Activated CD4-positive, CD25-positive, alpha-beta regulatory T cell treated with anti-CD3 and anti-CD28 coated beads, Interleukin-2, amount 50 U/mL, for 16 hours (primary cell): ENCODE data around the gene CAPN9.
"Not testable (repeated sequence)": the region's sequence is repeated elsewhere in the genome, so short reads cannot be mapped to it uniquely, and the experiment has no call there.

Source experiments
- DNase-seq: peaks from one replicate; pipeline ENCODE4 v3.0.0-alpha.2; 2020; ENCODE audit warnings: low read depth, low spot score

Gene CAPN9

DNA sequence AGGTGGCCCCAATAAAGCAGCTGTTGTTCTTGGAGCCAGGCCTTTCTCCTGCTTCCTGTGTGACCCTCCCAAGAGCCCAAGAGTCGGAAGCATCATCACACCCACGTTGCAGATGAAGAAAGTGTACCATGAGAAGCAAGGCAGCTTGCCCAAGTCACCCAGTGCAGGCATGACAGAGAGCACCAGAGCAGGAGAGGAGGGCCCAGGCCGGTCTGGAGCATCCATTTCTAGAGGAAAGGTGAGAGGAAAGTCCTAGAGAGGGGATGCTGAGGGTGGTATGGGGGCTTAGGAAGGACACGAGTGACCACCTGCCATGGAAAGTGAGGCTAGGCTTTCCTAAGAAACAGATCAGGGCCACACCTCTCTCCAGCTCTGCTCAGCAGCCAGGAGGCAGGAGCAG lies 74.2 kb downstream of the CAPN9 start:
- DNase-seq = no peak

DNA sequence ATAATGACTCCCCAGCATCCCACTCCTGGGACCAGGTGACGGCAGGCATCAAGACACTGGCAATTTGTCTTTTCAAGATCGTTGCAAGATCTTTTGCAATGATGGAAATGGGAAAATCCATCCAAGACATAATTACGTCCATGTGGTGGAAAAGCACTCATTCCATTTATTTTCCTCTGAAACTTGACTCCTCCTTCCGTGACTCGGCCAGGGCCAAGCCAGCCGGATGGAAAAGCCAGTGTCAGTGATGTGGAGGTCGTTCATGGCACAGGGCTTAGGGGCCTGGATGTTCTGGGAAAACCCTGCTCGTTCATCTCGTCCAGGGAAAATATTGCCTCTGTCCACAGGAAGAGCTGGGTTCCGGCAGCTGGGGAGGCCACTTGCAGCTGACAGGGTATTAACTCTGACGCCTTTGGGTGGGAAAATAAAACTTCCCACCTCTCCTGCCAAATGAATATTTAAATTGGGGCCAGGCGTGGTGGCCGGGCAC lies 74.9 kb downstream of the CAPN9 start:
- no peak for DNase-seq

DNA sequence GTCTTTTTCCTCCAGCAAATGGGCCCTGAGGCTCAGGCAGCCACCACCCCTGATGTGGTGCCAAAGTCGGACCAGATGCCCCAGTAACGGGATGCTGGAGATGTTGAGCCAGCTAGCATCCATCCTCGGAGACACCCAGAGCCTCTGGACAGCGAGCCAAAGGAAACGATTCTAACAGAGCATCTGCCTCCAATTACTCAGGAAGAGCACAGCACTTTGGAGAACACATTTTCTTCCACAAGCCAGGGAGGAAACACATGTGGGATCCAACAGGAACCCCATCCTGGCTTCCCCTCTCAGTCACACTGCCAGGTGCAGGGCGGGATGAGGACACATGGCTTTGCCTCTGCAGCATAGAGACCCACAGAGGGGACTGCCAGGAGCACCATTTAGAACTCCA lies 76.2 kb downstream of the CAPN9 start:
- DNase-seq = no peak

DNA sequence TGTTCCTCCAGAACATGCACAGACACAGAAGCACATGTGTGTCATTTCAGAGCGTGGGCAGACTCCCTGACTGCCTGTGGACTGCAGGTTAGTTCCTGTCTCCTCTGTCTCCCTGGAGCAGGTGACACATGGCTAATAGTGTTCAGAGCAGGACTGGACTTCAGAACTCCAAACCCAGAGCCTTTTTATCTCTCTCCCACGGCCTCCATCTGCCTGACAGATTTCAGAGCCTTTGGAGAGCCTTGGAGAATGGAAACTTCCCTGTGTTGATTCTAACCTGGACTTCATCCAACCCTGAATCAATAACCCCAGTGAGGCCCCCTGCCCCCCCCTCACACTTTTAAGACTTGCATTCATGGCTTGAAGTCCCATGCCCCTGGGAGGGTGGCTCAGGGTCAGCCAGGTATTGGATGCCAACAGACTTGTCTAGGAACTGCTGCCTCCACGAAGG lies 76.8 kb downstream of the CAPN9 start:
- DNase-seq = no peak

DNA sequence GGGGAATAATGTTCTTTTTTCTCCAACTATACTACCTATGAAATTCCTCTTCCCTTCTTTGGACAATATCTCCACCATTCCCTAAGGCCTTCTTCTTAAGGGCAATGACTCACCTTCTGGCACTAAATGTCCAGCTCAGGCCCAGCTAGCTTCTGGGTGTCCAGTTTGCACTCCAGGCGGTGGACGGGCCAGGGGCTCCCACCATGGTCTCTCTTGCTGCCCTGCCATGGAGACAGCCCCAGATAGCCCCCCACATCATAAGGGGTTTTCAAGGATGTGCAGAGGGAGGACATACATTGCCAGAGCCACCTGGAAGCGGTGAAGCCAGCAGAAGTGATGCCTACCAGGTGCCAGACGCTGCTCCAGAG lies 77.3 kb downstream of the CAPN9 start:
- DNase-seq = no peak

DNA sequence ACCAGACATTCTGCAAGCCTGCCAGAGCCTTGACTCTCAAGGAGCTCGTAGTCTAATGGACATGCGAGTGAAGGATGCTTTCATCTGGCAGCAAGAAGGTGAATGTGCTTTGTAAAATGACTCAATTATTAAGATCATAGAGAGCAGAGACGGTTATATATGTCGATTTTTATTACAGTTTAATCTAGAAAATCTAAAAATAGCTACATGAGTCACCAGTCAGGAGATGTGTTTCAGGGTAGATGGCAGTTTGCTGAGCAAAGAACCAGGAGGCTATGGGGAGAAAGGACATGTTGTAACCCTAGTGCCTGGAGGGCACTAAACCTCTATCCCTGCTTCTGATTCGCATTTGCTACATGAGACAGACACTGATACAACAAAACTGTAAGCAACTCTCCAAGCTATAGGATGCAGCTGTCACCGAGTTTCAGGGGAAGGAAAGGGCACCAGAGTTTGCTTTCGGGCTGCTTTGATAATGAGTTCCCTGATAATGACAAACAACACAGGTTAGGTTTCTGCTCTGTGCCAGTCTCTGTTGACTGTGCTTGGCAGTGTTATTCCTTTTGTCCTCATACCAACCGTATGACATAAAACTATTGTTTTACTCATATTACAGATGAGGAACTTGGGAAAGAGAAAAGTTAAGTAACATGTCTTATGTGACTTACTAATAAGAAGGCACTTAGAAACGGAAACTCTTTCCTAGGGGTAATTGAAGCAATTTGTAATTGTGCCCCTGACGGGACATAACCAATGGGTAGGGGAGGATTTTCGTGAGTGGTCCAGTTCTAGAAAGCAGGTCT lies 77.9 kb downstream of the CAPN9 start:
- no peak for DNase-seq

DNA sequence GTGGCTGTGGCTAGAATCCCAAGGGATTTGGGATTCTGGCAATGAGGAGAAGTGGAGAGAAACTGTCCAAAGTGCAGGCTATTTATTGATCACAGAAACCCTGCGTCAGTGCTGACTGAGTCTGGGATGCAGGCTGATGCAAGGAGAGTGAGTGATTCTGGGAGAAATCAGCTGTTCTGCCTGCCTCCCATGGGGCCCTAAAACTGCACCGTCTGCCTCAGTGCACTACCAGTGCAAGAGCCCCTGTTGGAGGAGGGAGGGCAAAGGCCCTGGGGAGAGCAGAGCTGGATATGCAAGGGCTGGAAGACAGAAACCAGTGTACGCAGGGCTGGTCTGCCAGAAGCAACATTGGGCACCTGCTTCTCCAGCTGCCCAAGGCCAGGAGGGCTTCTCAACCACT lies 78.6 kb downstream of the CAPN9 start:
- no peak for DNase-seq

DNA sequence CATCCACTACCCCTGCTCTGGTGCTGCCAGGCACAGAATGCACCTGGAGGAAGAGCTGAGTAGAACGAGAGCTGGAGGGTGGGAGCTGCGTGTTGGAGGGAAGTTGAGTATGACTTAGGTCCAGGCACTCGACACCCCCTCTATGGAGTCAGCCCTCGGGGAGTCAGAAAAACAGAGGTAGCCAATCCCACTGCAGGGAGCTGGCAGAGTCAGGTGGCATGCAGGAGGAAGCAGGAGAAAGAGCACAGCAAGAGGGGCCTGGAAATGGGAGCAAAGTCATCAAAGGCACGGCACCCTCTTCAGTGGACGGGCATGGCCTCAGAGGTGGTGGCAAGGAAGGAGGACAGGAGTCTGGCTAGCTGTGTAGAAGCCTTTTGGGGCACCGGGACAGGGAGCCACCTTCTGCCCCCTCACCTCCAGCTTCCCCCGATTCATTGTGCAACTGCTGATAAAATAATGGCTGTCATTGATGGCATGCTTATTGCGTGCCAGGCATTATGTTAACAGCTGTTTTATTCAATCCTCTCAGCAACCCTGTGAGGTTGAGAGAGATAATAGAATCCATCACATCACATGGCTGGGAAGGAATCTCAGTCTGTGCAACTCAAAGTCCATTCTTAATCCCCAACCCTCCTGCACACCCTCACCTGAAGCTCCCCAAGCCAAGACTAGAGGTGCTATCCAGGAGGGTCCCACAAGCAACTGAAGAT lies 79.1 kb downstream of the CAPN9 start:
- DNase-seq = no peak

DNA sequence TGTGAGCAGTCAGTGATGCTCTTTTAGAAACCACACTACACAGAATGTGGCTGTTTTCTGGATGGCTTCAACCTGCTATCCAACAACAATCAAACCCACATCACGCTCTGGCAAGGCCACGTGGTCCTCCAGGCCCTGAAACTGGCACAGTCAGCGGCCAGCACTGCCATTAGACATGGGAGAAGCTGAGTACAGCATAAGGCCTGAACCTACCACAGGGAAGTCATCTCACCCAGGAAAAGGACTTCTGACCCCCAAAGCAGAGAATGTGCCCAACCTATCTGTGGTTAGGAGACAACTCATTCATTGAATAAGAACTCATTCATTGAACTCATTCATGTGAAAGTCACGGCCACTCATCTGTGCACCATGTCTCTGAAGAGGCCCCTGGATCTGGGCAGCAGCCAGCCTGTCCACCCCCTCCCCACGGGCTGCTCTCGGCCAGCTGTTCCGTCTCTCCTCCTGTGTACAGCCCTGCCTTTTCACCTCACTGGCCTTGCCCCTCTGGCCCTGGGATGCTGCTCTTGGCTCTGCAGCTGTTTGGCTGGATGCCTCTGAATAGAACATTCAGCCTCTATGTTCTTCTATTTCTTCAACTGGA lies 80.0 kb downstream of the CAPN9 start:
- no peak for DNase-seq

DNA sequence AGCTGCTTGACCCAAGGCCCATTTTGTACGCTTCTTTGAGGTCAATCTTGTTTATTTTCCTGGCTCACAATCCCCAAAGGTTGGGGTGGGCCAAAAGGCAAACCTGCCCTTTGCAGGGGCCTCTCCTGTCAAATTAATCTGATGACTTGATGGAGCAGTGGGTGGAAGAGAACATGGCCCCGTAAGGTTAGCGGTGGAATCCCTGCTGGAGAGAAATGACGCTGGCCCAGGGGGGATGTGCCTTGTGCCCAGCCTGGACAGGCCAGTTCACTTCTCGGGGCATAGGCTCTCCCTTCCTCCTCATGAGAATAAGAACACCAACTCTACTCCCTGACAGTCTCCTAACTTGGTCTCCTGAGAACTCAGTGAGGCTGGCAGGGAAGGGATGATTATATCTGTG lies 80.6 kb downstream of the CAPN9 start:
- no peak for DNase-seq

DNA sequence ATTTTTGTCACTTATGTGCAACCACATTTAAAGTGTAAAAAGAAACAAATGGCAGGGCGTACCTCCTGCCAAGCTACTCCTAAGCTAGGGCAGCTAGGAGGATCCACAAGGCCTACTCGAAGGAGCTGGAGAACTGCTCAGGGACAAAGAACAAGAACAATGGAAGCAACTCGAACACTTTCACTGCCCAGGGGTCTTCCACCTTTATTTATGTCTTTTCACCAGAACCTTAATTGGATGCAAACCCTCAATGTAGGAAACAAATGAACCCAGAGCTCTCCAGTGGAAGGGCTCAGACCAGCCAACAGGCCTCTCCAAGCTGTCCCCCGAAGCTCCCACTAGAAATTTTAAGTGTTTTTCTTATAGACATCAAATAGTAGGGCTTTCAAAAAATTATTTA lies 81.2 kb downstream of the CAPN9 start:
- no peak for DNase-seq

DNA sequence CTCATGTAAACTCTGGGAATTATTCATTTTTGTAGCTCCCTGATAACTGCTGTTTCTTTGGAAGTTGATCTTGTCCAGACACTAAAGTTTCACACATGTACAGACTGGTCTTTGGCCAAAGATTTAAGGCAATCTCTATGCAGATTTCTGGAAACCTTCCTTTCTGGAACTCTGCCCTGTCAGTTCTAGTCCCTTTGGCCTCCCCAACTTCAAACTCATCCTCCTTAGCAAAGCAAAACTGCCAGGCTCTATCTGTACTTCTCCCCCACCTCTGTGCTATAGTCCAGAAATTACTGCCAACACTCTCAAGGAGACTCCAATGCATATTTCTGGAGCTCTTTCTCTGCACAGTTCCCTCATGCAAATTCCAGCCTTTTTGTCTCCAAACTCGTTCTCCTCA lies 84.6 kb downstream of the CAPN9 start:
- no peak for DNase-seq

DNA sequence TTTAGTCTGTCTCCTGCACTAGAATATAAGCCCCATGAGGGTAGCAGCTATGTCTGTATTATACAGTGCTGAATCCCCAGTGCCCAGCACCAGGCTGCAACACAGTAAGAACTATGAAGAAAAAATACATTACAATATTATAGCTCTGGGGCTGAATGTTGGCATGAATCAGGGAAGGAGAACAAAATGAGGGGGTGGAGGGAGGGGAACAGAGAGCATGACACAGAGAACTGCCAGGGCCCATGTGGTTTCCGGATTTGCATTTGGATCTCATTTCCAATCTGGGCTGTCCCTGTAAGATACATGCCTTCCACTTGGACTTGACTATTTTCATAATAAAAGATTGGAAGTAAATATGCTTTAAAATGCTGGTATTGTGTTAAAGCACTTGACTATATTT lies 85.3 kb downstream of the CAPN9 start:
- no peak for DNase-seq

DNA sequence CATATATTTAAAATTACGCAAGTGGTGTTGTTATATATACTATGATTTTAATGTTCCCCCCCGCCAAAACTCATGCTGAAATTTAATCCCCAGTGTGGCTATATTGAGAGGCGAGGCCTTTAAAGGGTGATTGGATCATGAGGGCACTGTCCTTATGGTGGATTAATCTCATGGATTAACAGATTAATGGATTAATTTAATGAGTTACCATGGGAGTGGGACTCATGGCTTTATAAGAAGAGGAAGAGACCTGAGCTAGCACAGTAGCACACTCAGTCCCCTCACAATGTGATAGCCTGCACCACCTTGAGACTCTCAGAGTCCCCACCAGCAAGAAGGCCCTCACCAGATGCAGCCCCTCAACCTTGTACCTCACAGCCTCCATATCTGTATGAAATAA lies 86.3 kb downstream of the CAPN9 start:
- DNase-seq = no peak

DNA sequence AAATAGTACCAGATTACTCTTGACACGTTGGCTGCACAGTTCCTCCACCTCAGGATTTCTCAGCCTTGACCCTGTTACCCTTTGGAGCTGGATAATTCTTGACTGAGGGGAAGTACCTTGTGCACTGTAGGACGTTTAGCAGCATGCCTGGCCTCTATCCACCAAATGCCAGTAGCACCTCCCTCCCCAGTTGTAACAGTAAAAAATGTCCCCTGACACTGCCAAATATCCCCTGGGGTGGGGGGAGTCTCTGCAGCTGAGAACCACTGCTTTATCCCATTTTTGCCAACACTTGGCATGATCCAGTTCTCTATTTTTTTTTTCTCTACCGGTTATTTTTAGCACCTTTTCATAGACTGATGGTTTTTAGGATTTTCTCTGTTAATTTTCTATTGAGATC lies 87.1 kb downstream of the CAPN9 start:
- no peak for DNase-seq

DNA sequence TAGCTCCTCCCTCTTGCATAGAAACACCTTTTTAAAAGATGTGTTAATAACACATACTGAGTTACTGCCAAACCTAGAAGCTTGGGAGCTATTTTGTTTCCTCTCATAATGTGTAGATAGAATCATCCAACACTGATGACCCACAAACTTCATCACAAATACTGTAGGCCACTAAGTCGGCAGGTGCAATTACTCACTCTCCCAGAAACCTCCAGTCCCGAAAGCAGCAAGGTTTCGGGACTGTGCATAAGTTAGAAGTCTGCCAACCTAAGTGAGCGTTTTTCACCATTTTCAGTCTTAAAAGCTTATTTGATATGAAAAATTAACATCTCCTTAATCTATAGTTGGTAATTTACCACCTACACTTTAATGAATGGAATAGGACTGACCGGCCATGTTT lies 89.2 kb downstream of the CAPN9 start:
- DNase-seq = no peak

DNA sequence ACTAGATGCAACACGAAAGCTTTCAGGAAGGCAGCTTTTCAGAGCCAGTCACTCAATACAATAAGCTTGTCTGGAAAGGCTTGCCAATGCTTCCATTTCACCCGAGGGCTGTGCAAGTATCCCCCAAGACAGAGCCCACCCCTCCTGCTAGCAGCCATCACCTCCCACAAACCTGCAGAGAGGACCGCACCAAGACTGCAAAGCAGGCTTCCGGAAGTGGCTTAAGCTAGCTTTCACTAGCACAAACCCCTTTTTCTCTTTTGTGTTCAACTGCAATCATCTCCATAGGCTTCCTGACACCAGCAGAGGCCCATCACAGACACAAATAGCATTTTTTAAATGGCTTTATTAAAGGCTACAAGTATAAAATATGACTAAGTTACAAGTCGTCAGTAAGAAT lies 89.6 kb downstream of the CAPN9 start:
- DNase-seq = no peak

DNA sequence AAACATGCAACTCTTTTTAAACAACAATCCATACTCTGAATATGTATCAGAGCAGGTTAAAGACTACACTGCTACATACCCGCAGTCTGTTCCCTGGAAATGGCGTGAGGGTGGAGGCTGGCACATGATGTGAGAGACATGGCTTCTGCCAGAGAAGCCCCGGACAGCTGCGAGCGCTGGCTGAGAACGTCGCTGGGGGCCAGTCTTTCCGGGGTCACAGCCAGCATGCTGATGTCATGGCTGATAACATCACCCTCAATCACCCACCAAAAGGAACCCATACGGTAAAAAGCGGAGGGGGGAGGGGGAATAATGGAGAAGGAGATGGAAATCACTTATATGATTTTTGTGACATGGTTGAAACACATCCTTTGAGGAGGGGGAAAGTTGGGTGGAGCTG lies 92.0 kb downstream of the CAPN9 start:
- DNase-seq = no peak

DNA sequence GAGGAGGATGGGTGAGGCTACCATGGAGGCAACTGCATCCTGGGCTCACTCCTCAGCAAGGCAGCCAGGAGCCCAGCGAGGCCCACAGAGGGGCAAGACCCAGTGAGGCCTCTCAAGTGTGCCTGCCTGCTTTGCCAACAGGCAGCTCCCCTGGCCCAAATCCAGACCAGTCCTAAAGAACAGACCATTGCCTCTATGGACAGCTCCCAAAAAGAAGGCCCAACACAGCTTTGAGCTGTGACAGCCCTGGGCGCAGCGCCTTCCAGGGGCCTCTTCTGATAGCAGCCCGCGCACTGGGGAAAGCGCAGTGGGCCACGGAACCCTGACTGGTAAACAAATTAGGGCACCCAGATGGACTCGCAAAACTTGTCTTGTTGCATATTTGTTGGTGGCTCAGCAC lies 95.6 kb downstream of the CAPN9 start:
- no peak for DNase-seq

DNA sequence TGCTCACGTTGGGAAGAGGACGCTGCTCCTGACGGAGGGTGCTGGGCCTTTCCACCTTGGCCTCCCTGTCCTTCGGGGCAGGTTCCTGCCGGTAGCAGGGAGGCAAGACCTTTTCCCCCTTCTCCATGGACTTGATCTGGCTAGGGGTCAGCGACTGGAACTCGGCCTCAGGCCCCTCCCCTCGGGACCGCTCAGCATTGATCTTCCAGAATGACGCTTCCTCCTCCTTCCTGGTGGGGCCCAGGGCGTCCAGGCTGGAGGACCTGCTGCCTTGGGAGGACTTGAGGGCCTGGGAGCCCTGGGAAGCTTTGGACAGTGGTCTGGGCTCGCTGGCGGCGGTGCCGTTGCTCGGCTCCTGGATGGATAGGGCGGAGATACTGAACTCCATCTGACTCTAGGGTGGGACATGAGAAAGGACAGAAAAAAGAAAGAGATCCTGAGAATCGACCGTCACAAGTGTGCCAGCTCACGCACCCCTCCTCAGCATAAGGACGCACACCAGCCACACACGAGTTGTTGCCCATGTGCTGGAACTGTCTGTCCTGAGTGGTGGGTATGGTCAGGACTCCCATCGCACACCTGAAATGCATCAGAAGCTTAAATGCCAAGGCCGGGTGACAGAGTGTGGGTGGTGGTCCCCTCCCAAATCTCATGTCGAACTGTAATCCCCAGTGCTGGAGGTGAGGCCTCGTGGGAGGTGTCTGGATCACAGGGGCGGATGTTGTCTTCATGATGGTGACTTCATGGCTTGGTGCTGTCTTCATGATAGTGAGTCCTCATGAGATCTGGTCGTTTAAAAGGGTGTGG lies 96.5 kb downstream of the CAPN9 start:
- no peak for DNase-seq

DNA sequence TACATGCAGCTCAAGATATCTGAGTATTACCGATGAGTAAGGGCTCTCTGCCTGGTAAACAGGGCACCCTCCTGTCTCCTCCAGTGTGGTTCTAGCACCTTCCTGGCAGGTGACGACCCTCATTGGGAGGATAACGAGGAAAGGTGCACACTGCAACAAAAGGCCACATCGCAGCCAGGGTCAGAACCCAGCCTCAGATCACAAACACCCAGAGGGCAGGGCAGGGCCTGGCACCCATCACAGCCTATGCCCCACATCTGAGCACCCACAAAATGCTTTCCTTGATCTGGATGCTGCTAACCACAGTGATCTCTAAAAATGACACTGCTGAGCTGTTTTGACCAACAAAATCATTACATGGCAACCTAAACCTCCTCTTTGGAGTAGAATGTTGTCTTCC lies 97.4 kb downstream of the CAPN9 start:
- no peak for DNase-seq

DNA sequence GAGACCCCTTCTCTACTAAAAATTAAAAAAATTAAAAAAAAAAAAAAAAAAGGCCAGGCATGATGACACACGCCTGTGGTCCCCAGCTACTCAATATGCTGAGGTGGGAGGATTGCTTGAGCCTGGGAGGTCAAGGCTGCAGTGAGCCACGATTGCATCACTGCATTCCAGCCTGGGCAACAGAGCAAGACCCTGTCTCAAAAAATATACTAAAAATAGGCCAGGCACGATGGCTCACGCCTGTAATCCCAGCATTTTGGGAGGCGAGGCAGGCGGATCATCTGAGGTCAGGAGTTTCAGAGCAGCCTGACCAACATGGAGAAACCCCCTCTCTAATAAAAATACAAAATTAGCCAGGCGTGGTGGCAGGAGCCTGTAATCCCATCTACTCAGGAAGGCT lies 98.0 kb downstream of the CAPN9 start:
- not testable (repeated sequence) for DNase-seq
